MCF 10A (cell line): ENCODE measurements around the gene ZFYVE9. TPM values are rescaled to one million over a fixed set of nuclear protein-coding genes. Genes with fewer than 3 reads are reported as not detected.
A peak's percentile ranks its signal among the peaks of the same experiment; 100 is the strongest.
"Not testable (repeated sequence)": the region's sequence is repeated elsewhere in the genome, so short reads cannot be mapped to it uniquely, and the experiment has no call there.

Experiments
- BruUV-seq: library from RNA; stranded (reverse); fragments of 400-500 nt; replicated peaks from 2 replicates; lab custom pipeline; 2021; lab: Mats Ljungman, UMichigan
- CTCF ChIA-PET: fragments of 300-600 bp; sonication (Branson Sonifier 250); formaldehyde crosslinking; extraction: SDS; loops from one replicate; lab custom pipeline; 2021; ENCODE audit warnings: antibody characterized with exemption, inconsistent platforms; lab: Yijun Ruan, JAX
- POLR2A ChIA-PET: fragments of 300-600, 350-650 bp; sonication (Branson Sonifier 250); formaldehyde crosslinking; extraction: SDS; loops from one replicate; lab custom pipeline; 2020; ENCODE audit warnings: antibody characterized with exemption, inconsistent platforms; lab: Yijun Ruan, JAX
- DNase-seq: peaks from one replicate; pipeline ENCODE4 v3.0.0-alpha.2; 2018; ENCODE audit not compliant: unreplicated experiment
- H3K27ac Mint-ChIP-seq: one replicate; pipeline ENCODE4 v1.8.0; 2022; ENCODE audit warnings: mild to moderate bottlenecking, low read depth, mixed read lengths; ENCODE audit not compliant: unreplicated experiment
- H3K27me3 Mint-ChIP-seq: one replicate; pipeline ENCODE4 v1.8.0; 2022; ENCODE audit warnings: mixed read lengths; ENCODE audit not compliant: insufficient read depth, unreplicated experiment
- H3K36me3 Mint-ChIP-seq: one replicate; pipeline ENCODE4 v1.8.0; 2022; ENCODE audit warnings: mild to moderate bottlenecking, moderate library complexity, mixed read lengths; ENCODE audit not compliant: insufficient read depth, unreplicated experiment
- H3K4me1 Mint-ChIP-seq: one replicate; pipeline ENCODE4 v1.8.0; 2022; ENCODE audit warnings: mixed read lengths; ENCODE audit not compliant: insufficient read depth, unreplicated experiment
- H3K4me3 Mint-ChIP-seq: one replicate; pipeline ENCODE4 v1.8.0; 2022; ENCODE audit warnings: mild to moderate bottlenecking, moderate library complexity, mixed read lengths; ENCODE audit not compliant: unreplicated experiment
- H3K9me3 Mint-ChIP-seq: one replicate; pipeline ENCODE4 v1.8.0; 2022; ENCODE audit warnings: mixed read lengths; ENCODE audit not compliant: unreplicated experiment
- CTCF ChIP-seq: fragments of 200-600 bp; IDR thresholded peaks from one replicate; pipeline ENCODE4 v1.8.0; 2022; ENCODE audit warnings: antibody characterized with exemption, mild to moderate bottlenecking; ENCODE audit not compliant: unreplicated experiment
- intact Hi-C: fragments of 100-400 bp; cut with micrococcal nuclease; formaldehyde crosslinking; loops from 2 replicates; pipeline ENCODE4 v1.14.1; 2022
- total RNA-seq: library from RNA; stranded (reverse); gene quantifications from 2 replicates; pipeline ENCODE4 v1.2.3, GENCODE V29; 2022

The ZFYVE9 gene
- total RNA-seq, 1 experiment from 2014 or later, result 23.9 TPM

DNA sequence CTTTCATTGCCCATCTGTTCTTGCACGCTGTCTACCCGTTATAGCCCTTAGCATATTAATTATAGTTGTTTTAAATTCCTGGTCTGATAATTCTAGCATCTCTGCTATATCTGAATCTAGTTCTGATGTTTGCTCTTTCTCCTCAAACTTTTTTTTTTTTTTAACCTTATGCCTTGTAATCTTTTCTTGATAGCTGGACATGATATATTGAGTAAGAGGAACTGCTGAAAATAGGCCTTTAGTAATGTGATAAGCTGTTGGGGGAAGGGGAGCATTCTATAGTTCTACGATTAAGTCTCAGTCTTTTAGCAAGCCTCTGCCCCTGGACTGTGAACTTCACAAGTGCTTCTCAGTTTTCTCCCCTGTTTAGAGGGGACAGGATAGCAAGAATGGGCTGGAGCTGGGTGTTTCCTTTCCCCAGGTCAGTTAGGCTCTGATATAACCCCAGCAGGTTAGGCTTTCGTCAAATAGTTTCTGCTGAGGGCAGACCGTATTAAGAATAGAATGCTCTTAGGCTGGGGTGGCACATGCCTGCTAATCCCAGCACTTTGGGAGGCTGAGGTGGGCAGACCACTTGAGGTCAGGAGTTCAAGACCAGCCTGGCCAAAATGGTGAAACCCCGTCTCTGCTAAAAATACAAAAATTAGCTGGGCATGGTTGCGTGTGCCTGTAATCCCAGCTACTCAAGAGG, 62.2 kb downstream of the ZFYVE9 start:
- ChIA-PET CTCF (interaction anchor here (0.6 to 1.5 kb wide), 4 partner anchors 77 to 233 kb away, joined by 3 to 5 read pairs (median 4); no protein-coding TSS in a partner anchor), POLR2A (interaction anchor here (0.6 kb wide), 1 partner anchor 45 kb away, joined by 3 read pairs; no protein-coding TSS in a partner anchor)
- H3K36me3 Mint-ChIP-seq, result peaks cover 11% of the 10 kb centered on the region
- intact Hi-C loops, result no loop called here
- DNase-seq, result no peak
- H3K4me1 Mint-ChIP-seq, result peaks cover 4% of the 10 kb centered on the region
- no peaks in the 10 kb centered on the region for H3K9me3 Mint-ChIP-seq
- BruUV-seq, result no TSS peak
- H3K27ac Mint-ChIP-seq, result no peak overlapping the region
- TF ChIP-seq CTCF, result no peak
- H3K27me3 Mint-ChIP-seq, result no peaks in the 10 kb centered on the region
- no peak overlapping the region for H3K4me3 Mint-ChIP-seq

DNA sequence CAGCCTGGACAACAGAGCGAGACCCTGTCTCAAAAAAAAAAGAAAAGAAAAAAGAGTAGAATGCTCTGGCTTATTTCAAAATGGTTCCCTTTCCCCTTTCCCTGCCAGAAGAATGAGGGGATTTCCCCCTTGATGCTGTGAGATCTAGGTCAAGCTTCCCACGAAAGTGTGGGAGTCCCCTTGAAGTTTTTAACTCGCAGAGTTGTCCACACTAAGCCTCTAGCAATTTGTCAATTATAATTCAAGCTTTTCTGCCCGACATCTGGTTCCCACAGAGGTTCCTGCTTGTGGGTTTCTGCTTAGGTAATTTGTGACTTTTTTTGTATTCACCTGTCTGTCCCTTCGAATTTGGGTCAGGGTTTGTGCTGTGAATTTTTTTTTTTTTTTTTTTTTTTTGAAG, 62.8 kb downstream of the ZFYVE9 start:
- no peak for TF ChIP-seq CTCF
- DNase-seq, result no peak
- peaks cover 11% of the 10 kb centered on the region for H3K36me3 Mint-ChIP-seq
- ChIA-PET CTCF (interaction anchor here (0.6 to 1.5 kb wide), 4 partner anchors 77 to 233 kb away, joined by 3 to 5 read pairs (median 4); no protein-coding TSS in a partner anchor), POLR2A (no interaction called here)
- no peaks in the 10 kb centered on the region for H3K9me3 Mint-ChIP-seq
- H3K4me1 Mint-ChIP-seq, result peaks cover 10% of the 10 kb centered on the region
- intact Hi-C loops, result no loop called here
- BruUV-seq, result no TSS peak
- H3K27me3 Mint-ChIP-seq, result no peaks in the 10 kb centered on the region
- H3K27ac Mint-ChIP-seq, result no peak overlapping the region
- no peak overlapping the region for H3K4me3 Mint-ChIP-seq

DNA sequence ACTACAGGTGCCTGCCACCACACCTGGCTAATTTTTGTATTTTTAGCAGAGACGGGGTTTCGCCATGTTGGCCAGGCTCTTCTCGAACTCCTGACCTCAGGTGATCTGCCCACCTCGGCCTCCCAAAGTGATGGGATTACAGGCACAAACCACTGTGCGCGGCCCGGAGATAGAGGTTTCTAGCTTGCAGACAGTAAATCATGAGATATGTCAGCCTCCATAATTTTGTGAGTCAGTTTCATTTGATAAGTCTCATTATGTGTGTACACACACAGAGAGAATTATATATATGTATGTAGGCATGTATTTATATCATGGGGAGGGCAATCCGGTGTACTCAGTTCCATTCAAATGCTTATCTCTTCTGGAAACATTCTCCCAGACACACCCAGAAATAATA, 64.8 kb downstream of the ZFYVE9 start:
- intact Hi-C loops, H3K4me3 Mint-ChIP-seq, H3K27me3 Mint-ChIP-seq, H3K27ac Mint-ChIP-seq, DNase-seq, BruUV-seq, H3K9me3 Mint-ChIP-seq: not testable (repeated sequence)
- Mint-ChIP-seq H3K4me1 (peaks cover 14% of the 10 kb centered on the region), H3K36me3 (peaks cover 11% of the 10 kb centered on the region)
- ChIA-PET CTCF (interaction anchor here (0.9 kb wide), 1 partner anchor 48 kb away, joined by 3 read pairs; no protein-coding TSS in a partner anchor), POLR2A (interaction anchor here (1.0 to 1.4 kb wide), 2 partner anchors 11 to 22 kb away, joined by 3 to 4 read pairs; no protein-coding TSS in a partner anchor)

- TF ChIP-seq CTCF, result no peak
- no peak overlapping the region for H3K4me3 Mint-ChIP-seq
- BruUV-seq, result no TSS peak
- no peaks in the 10 kb centered on the region for H3K27me3 Mint-ChIP-seq
- CTCF ChIA-PET, result no interaction called here
- intact Hi-C loops, result no loop called here
- peaks cover 14% of the 10 kb centered on the region for H3K4me1 Mint-ChIP-seq
- H3K9me3 Mint-ChIP-seq, result no peaks in the 10 kb centered on the region
- peak overlapping the region; percentile 25 for H3K27ac Mint-ChIP-seq
- H3K36me3 Mint-ChIP-seq, result peaks cover 9% of the 10 kb centered on the region
- POLR2A ChIA-PET, result interaction anchor here (1.2 kb wide), 1 partner anchor 9 kb away, joined by 3 read pairs; no protein-coding TSS in a partner anchor
- DNase-seq, result peak; percentile 14
These were observed 67.5 kb downstream of the ZFYVE9 start for GRCh38 chr1:52209429-52209828.
